Vagina (tissue), 2 donors: ENCODE measurements around the gene OGDHL. TPM values are rescaled to one million over a fixed set of nuclear protein-coding genes. Genes with fewer than 3 reads are reported as not detected.
"Not testable (repeated sequence)": the region's sequence is repeated elsewhere in the genome, so short reads cannot be mapped to it uniquely, and the experiment has no call there.

Experiments used
- DNase-seq, 2 donors: peaks; one replicate each; pipeline ENCODE4 v3.0.0-alpha.2; 2017; ENCODE audit errors: extremely low spot score in 2 of 2
- H3K27ac ChIP-seq: fragments of 200-600 bp; sonication (generic); one replicate; pipeline ENCODE4 v1.5.1; 2019
- H3K27me3 ChIP-seq: fragments of 200-600 bp; sonication (generic); one replicate; pipeline ENCODE4 v1.5.1; 2019
- H3K36me3 ChIP-seq, 2 donors: fragments of 200-600 bp; sonication (generic); one replicate each; pipeline ENCODE4 v1.5.1; 2017 to 2019
- H3K4me1 ChIP-seq: fragments of 200-600 bp; sonication (generic); one replicate; pipeline ENCODE4 v1.5.1; 2019
- H3K4me3 ChIP-seq, 2 donors: fragments of 200-600 bp; sonication (generic); 1 replicate in 1 of 2; 2 replicates in 1 of 2; pipeline ENCODE4 v1.5.1; 2016 to 2019
- H3K9me3 ChIP-seq: fragments of 200-600 bp; sonication (generic); one replicate; pipeline ENCODE4 v1.5.1; 2019
- CTCF ChIP-seq, 3 experiments: fragments of 450-650 bp in 2 of 3; fragments of 200-600 bp in 1 of 3; sonication (generic) in 1 of 3; IDR thresholded peaks; one replicate each; pipeline ENCODE4 v1.5.1; 2017 to 2019; ENCODE audit warnings: antibody characterized with exemption in 3 of 3, mild to moderate bottlenecking in 2 of 3, moderate library complexity in 2 of 3
- POLR2A ChIP-seq, 2 donors: fragments of 450-650 bp; IDR thresholded peaks; one replicate each; pipeline ENCODE4 v1.6.1; 2017; ENCODE audit warnings: antibody characterized with exemption in 2 of 2, mild to moderate bottlenecking in 2 of 2, moderate library complexity in 2 of 2
- POLR2AphosphoS5 ChIP-seq, 2 donors: sonication (generic); formaldehyde crosslinking; IDR thresholded peaks; one replicate each; pipeline ENCODE4 v1.9.0; 2017; ENCODE audit warnings: antibody characterized with exemption in 2 of 2, mild to moderate bottlenecking in 2 of 2, low read depth in 1 of 2; ENCODE audit not compliant: insufficient read depth in 1 of 2
- intact Hi-C: fragments of 100-400 bp; cut with DNase I; formaldehyde crosslinking; loops from one replicate; pipeline ENCODE4 v1.15.1; 2023
- total RNA-seq: library from RNA; depleted of rRNA; stranded (reverse); fragments of >200 nt; gene quantifications from one replicate; pipeline ENCODE4 v1.2.3, GENCODE V29; 2016

Gene OGDHL
- total RNA-seq, 1 donor from 2014 or later: 3.4 TPM

- H3K9me3 ChIP-seq: no peaks in the 10 kb centered on the region
- intact Hi-C loops: no loop called here
- TF ChIP-seq POLR2A (IDR thresholded peaks at IDR 0.05): no peak
- no peak for TF ChIP-seq POLR2AphosphoS5 (IDR thresholded peaks at IDR 0.05; ENCODE audit: insufficient read depth in 1 of 2, low read depth in 1 of 2)
- TF ChIP-seq CTCF (IDR thresholded peaks at IDR 0.05): no peak
- no peaks in the 10 kb centered on the region for H3K4me1 ChIP-seq
- DNase-seq: peak in 1 of 2 donors; percentile 77
- H3K27ac ChIP-seq: no peak overlapping the region
- H3K27me3 ChIP-seq: no peaks in the 10 kb centered on the region
- H3K4me3 ChIP-seq: no peak overlapping the region
- no peaks in the 10 kb centered on the region for H3K36me3 ChIP-seq
Measured at GRCh38 chr10:49758249-49758930, 3.7 kb downstream of the OGDHL start.

GRCh38 chr10:49756641-49757040 lies 5.5 kb downstream of the OGDHL start:
- no peaks in the 10 kb centered on the region for H3K27me3 ChIP-seq
- no peaks in the 10 kb centered on the region for H3K9me3 ChIP-seq
- no peak overlapping the region for H3K4me3 ChIP-seq
- no peak for DNase-seq
- intact Hi-C loops: no loop called here
- no peak overlapping the region for H3K27ac ChIP-seq
- H3K4me1 ChIP-seq: no peaks in the 10 kb centered on the region
- H3K36me3 ChIP-seq: no peaks in the 10 kb centered on the region
- TF ChIP-seq POLR2A (IDR thresholded peaks at IDR 0.05): no peak
- TF ChIP-seq POLR2AphosphoS5 (IDR thresholded peaks at IDR 0.05; ENCODE audit: insufficient read depth in 1 of 2, low read depth in 1 of 2): no peak
- no peak for TF ChIP-seq CTCF (IDR thresholded peaks at IDR 0.05)

GRCh38 chr10:49756031-49756430 lies 6.1 kb downstream of the OGDHL start:
- DNase-seq: no peak
- Histone ChIP-seq H3K4me3 (no peak overlapping the region), H3K27me3 (no peaks in the 10 kb centered on the region), H3K27ac (no peak overlapping the region), H3K9me3 (no peaks in the 10 kb centered on the region), H3K4me1 (no peaks in the 10 kb centered on the region), H3K36me3 (no peaks in the 10 kb centered on the region)
- intact Hi-C loops: no loop called here
- TF ChIP-seq CTCF (IDR thresholded peaks at IDR 0.05) (no peak), POLR2AphosphoS5 (IDR thresholded peaks at IDR 0.05; ENCODE audit: insufficient read depth in 1 of 2, low read depth in 1 of 2) (no peak), POLR2A (IDR thresholded peaks at IDR 0.05) (no peak)

GRCh38 chr10:49754951-49755350 lies 7.2 kb downstream of the OGDHL start:
- H3K4me3 ChIP-seq, H3K36me3 ChIP-seq, H3K27ac ChIP-seq, H3K27me3 ChIP-seq, H3K4me1 ChIP-seq, DNase-seq, H3K9me3 ChIP-seq, intact Hi-C loops: not testable (repeated sequence)

GRCh38 chr10:49752584-49752983 lies 9.5 kb downstream of the OGDHL start:
- intact Hi-C loops: no loop called here
- Histone ChIP-seq H3K27me3 (no peaks in the 10 kb centered on the region), H3K27ac (no peak overlapping the region), H3K9me3 (no peaks in the 10 kb centered on the region), H3K4me3 (no peak overlapping the region), H3K4me1 (no peaks in the 10 kb centered on the region), H3K36me3 (no peaks in the 10 kb centered on the region)
- DNase-seq: peak in 1 of 2 donors; percentile 82
- TF ChIP-seq POLR2A (IDR thresholded peaks at IDR 0.05) (no peak), CTCF (IDR thresholded peaks at IDR 0.05) (no peak), POLR2AphosphoS5 (IDR thresholded peaks at IDR 0.05; ENCODE audit: insufficient read depth in 1 of 2, low read depth in 1 of 2) (no peak)
